Measurements from ENCODE around the gene APBA1.

- TF ChIP-seq CTCF (IDR thresholded peaks at IDR 0.05; ENCODE audit: borderline replicate concordance, extremely low read depth, low read length, poor library complexity, severe bottlenecking) (no peak), EZH2 (IDR thresholded peaks at IDR 0.05; ENCODE audit: borderline replicate concordance, low read depth, low read length, severe bottlenecking) (no peak)
Measured at GRCh38 chr9:69678843-69679538, 6.8 kb upstream of the APBA1 start.
